Forelimb muscle (tissue), 1 donor: Measurements from ENCODE around the gene FHIT. TPM values are rescaled to one million over a fixed set of nuclear protein-coding genes. Genes with fewer than 3 reads are reported as not detected.
"Not testable (repeated sequence)": the region's sequence is repeated elsewhere in the genome, so short reads cannot be mapped to it uniquely, and the experiment has no call there.

Source experiments
- DNase-seq: peaks from one replicate; pipeline ENCODE4 v3.0.0-alpha.2; 2013; ENCODE audit warnings: low read depth
- polyA plus RNA-seq: library from polyadenylated mRNA; unstranded; fragments of 120-200 nt; gene quantifications from one replicate; pipeline ENCODE4 v1.2.1, GENCODE V29; 2013; ENCODE audit not compliant: insufficient read length

FHIT gene
- polyA plus RNA-seq, 1 donor: 7.1 TPM

- no peak for DNase-seq
Observed at GRCh38 chr3:59839283-59839682, 1412.0 kb downstream of the FHIT start.

- DNase-seq: no peak
Observed at GRCh38 chr3:59836531-59836930, 1414.7 kb downstream of the FHIT start.

- DNase-seq: no peak
Observed at GRCh38 chr3:59832702-59833101, 1418.5 kb downstream of the FHIT start.

DNA sequence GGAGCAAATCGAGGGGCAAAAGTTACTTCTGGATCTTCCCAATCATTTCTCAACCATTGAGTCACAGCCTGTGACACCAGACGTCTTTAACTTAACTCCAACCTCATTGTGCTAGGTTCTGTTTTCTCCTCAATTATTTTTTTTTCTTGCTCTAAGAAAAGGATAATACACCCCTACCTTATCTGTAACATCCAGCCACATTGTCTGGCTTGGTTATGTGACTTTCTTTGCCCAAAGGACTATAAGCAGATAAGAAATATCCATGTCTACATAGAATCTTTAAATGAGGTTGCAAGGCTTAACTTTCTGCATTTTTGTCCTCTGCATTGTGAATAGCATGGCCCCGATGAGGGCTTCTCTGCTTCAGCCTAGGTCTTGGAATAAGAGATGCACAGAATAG lies 1419.0 kb downstream of the FHIT start:
- no peak for DNase-seq

GRCh38 chr3:59831394-59831793 lies 1419.9 kb downstream of the FHIT start:
- DNase-seq: no peak

DNA sequence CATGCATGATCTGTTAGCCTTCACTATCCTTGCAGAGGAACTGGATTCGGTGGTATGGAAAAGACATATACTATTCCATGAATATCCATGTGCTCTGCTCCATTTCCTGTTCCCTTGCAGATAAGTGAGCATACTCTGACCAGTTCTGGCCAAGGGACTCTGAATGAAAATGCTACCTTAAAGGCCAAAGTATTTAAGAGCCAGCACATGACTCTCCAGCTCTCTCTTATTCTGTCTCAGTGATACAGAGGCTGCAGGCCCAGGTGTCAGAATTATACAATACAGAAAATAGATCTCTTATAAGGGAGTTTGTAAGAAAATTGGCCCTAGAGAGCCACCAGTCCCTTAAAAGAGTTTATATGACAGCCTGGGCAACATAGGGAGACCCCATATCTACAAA lies 1421.7 kb downstream of the FHIT start:
- DNase-seq: no peak

GRCh38 chr3:59824876-59825275 lies 1426.4 kb downstream of the FHIT start:
- no peak for DNase-seq

DNA sequence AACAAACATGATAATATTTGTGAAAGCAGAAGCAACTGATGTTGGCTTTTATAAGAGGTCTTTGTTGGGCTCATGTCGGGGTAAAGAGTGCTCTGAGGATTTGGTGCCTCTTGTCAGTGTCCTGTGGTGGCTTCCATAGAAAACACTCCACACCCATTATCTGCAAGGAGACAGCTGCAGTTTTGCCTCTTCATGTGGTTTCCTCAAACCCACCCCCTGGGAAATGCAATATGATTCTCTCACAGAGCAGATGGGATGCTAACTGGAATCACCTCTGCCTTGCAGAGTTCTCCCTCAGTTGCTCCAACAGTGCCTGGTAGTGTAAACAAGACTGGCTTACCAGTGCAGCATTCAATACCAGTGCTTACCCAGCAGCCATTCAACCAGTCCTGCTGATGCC lies 1430.0 kb downstream of the FHIT start:
- DNase-seq: no peak

DNA sequence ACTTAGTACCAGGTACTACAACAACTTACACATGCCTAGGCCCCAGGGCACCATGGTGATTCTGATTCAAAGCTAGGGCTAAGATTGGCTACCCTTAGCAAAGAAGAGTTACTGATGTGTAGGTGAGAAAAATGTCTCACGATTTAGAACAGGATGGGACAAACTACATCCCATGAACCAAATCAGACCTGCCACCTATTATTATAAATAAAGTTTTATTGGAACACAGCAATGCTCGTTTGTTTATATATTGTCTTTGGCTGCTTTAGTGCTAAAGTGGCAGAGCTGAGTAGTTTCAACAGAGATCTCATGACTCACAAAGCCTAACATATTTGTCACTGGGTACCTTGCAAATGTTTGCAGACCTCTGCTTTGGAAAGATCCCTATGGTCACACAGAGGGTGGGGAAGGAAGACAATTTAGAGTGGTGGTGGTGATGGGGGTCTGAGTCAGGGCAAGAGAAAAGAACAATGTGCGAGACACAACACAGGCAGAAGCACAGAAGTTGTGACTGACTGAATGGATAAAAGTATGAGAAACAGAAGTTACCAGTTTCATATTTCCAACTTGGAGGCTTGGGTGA lies 1430.8 kb downstream of the FHIT start:
- no peak for DNase-seq

DNA sequence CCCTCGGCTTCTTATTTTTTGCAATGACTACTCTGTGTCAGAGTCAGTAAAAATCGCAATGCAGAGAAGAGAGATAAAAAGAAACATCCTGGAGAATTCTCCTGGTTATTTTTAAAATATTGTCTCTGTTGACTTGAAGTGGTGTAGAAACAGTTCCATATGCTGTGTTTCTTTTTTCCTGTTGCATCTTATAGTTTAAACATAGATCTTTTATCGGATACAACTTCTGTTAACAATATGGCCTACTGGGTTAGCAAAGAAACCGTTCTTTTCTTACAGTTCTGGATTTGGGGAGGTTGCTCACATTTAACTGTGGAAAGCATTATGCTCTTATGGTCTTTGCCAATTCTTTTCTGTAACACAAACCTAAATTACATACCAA lies 1432.3 kb downstream of the FHIT start:
- no peak for DNase-seq

DNA sequence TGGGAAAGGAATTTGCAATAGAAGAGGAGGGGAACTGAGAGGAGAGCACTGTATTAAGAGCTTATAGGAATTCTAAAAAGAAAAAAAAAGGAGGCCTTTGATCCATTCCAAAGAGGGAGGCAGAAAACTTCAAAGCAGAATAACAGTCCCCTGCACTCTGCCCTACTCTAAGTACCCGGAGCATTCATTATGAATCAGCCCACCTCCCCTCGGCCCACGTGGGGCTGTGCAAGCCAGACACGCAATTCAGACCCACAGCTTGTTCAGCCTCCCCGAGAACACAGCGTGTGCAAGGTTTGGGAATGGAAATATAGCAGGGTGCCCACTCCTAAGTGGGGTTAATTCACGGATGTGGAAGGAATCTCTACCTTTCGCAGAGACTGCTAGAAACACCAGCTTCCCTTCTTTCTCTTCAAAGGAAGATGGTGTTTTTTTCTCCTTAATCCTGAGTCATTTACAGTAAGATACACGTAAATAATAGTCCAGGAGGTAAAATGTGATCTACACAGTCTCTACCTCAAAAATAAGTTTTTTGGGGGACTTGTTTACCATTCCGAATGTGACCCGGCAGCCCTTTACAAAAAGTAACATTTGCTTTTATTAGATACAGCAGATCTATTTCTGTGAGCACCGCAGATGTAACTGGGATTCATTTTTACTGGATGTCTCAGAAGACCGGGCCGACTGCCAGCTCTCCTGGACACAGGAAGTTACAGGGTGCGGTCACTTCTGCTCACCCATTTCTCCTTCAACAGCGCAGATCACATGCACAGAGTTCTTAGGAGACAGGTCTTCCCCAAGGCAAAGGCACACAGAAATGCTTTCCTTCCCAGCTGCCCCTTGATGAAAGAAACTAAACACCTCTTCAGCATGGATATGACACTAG lies 1433.0 kb downstream of the FHIT start:
- DNase-seq: peak; percentile 55

DNA sequence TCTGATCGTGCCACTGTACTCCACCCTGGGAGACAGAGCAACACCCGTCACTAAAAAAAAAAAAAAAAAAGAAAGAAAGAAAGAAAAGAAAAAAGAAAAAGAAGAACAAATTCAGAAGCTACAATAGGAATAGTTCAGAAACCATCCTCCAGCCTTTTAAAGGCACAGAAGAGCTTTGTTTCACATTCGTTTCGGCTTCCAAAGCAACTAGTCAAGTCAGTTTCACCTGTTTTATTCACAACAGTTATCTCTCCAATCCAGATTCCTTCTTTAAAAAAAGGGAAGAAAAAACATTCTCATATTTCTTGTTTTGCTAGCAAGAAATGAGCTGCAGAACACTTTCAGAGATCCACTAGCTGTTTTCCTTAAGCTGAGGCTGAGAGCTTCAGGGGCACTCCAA lies 1433.7 kb downstream of the FHIT start:
- DNase-seq: no peak

DNA sequence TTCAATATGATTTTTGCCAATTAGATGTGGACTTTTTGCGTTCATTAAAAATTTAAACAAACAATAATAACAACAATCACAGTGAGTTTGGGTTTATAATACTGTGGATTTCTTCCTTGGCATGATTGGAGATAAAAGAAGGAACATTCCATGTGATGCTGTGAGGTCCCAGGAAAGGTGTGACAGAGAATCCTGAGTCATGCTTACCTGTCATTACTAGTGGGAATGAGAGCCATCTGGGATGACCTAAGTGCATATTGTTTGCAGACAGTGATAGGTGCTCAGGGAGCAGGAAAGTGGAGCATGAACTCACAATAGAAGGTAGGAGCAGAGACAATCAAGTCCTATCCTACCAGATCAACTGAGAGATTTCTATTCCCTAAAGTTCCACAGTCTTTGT lies 1434.9 kb downstream of the FHIT start:
- no peak for DNase-seq

DNA sequence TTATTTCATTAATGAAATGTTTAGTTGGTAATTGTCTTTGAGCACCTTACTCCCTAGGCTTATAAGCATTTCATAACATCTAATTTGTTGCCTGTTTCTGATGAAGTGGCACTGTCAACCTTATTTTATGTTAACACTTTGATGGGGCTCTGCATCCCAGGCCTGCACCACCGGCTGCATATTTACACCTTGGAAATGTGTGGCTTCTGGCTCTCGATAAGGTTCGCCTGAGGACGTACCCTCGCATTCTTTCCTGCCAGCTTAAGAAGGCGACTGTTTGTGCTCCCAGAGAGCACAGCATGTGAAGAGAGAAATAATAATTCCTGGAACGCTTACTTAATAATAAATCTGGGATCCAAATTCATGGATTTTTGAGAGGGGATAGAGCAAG lies 1438.1 kb downstream of the FHIT start:
- DNase-seq: no peak

DNA sequence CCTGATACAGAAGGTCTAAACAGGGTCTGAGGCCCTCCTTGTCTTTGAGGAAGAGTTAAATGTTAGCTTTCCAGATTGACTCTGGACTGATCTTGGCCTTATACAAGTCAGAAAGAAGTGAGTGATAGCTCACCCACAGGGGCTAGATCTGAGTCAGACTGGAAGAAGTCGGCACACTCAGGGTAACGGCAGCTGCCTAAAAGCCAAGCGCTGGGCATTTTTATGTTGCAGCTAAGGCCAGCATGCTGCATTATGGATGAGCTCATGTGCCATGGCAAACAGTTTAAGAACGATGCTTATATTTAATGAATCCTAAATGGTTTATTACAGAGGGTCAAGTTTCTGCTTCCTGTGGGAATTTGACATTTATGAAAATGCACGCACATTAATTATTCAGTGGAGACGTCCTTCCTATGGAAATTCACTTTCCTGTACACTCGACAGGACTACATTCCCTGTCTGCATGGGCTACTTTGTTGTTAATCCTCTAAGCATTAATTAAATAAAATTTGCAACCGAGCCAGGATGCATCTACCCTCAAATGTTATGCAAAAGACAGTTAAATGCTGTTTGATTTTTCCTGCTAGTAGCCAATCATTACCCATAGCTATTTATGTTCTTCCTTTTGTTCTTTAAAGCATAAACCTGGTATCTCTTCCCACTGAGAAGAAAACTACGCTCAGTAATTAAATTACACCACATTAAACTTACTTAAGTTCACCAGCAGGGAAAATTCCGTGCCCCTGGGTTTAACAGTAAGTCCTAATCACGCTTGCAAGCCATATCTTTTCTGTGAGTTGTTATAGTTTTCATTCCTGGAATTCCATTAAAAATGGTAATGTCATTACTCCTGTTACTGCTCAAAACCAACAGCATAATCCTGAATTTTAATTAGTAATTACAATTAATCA lies 1438.8 kb downstream of the FHIT start:
- no peak for DNase-seq

DNA sequence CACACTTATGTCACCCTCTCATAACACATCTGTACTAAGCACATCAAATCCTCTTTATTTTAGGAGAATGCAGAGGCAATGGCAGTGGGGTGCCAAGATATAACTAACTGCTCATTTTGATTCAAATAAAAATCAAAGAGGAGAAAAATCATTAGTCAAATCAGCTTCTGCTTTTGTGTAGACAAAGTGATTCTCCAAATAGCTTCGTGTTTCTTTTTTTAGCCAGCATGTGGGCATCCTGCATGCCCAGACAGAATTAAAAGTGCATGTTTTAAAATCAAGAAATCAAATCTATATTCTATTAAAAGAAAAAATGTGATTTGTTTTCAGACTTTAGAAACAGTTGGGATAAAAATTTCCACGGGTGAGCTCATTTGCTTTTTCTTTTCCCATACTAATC lies 1440.1 kb downstream of the FHIT start:
- DNase-seq: no peak

DNA sequence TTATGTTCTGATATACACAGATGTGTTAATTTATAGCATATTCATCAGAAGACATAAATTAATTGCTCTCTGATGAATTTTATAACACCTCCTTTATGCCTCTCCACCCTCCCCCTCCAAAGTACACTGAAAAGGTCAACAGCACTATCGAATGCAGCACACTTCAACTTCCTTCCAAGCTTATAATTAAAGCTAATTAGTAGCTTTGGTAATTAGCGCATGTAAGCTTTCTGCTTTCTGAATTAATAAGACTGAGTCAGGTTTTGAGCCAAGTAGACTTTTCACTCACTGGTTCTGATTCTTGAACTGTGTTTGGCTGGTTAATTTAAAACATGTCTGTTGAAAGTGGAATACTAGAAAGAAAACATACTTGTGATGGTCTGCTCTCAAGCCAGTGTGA lies 1440.6 kb downstream of the FHIT start:
- DNase-seq: no peak

DNA sequence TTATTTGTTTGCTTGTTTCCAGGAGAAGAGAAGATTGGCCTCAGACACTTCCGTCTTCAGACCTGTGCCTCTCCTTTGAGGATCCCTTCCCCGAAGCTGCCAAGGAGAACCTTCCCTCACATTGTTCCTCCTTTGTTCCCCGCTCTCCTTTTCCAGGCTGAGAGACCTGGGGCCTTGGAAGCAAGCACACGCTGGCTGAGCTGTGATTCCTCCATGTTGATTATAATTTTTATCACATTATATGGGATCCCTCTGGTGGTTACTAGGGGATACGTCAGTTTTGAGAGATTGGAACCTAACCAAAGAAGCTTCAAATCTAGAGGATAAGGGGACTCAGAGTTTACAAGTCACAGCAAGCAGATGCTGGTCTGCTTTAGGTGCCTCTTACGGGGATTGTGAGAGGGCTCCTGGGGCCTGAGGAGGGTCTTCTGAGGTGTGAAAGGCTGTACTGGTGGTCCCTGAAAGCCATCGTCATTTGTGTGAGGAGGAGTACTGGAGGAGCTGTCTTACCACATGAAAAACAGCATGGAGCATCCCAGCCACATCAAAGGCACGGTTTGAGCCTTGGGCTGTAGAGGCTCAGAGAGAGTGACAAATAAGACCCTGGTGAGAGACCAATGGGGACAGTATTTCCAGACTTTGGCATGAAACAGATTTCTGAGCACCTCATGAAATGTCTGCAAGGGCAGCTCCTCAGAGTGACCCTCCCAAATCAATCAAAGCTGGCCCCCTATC lies 1441.4 kb downstream of the FHIT start:
- peak; percentile 40 for DNase-seq

- no peak for DNase-seq
Observed at GRCh38 chr3:59809016-59809415, 1442.2 kb downstream of the FHIT start.

DNA sequence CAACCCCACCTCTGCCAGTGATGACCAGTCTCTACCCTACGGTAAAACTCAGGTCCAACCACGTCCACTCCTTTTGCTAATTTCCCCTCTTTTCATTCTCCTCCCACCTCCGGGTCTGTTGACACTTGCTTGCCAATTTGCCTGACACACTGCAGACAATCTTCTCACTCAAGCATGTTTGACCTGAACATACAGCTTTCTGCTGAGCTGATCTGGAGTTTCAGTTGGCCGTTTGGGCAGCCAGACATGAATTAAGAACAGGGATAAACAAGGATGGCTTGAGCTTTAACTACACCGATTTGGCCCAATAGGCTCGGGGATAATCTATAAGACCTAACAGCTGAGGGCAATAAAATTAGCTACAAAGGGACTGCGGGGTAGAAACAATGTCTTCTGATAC lies 1442.8 kb downstream of the FHIT start:
- no peak for DNase-seq

DNA sequence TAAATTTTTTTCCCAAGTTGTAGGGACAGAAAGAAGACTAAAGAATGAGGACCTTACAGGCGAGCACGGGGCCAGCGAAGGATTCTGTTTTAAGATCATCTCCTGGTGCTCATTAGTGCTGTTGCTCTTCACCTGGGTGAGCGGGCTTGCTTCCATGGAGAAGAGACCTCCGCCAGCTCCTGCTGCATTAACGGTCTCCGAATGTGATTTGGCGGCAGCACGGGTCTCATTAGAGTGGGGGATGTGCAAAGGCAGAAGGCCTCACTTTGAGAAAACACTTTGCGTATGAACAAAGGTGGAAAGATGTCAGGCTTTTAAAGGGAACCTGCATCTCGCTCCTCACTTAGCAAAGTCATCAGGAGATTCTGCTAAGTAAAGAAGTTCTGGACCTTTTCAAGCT lies 1448.0 kb downstream of the FHIT start:
- no peak for DNase-seq

DNA sequence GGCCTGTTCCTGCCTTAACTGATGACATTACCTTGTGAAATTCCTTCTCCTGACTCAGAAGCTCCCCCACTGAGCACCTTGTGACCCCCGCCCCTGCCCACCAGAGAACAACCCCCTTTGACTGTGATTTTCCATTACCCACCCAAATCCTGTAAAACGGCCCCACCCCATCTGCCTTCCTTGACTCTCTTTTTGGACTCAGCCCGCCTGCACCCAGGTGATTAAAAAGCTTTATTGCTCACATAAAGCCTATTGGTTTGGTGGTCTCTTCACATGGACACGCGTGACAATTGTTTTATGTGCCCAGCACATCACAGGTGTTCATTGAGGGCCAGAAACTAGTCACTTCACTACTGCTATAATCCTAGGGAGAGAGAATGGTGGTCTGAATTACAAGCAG lies 1448.8 kb downstream of the FHIT start:
- not testable (repeated sequence) for DNase-seq
